Neural progenitor cell (in vitro differentiated cells): ENCODE measurements around the gene PFN1. TPM values are rescaled to one million over a fixed set of nuclear protein-coding genes. Genes with fewer than 3 reads are reported as not detected.

Experiments
- DNase-seq: peaks from one replicate; pipeline ENCODE4 v3.0.0-alpha.2; 2016; ENCODE audit warnings: low spot score
- H2AFZ ChIP-seq: fragments of 200-600 bp; sonication (generic); replicated peaks from 2 replicates; pipeline ENCODE4 v1.6.1; 2016; ENCODE audit warnings: antibody characterized with exemption
- H3F3A ChIP-seq: fragments of 200-600 bp; sonication (generic); 2 replicates; pipeline ENCODE4 v1.6.1; 2016; ENCODE audit warnings: antibody characterized with exemption, low read depth
- H3K27ac ChIP-seq: fragments of 200-600 bp; sonication (generic); 2 replicates; pipeline ENCODE4 v1.5.1; 2016; ENCODE audit warnings: mild to moderate bottlenecking
- H3K27me3 ChIP-seq: fragments of 200-600 bp; sonication (generic); 2 replicates; pipeline ENCODE4 v1.6.1; 2016; ENCODE audit warnings: mild to moderate bottlenecking, moderate library complexity
- H3K36me3 ChIP-seq: fragments of 200-600 bp; sonication (generic); 2 replicates; pipeline ENCODE4 v1.5.1; 2016
- H3K4me1 ChIP-seq: fragments of 200-600 bp; sonication (generic); 2 replicates; pipeline ENCODE4 v1.6.1; 2016; ENCODE audit warnings: mixed run types
- H3K4me2 ChIP-seq: fragments of 200-600 bp; sonication (generic); 2 replicates; pipeline ENCODE4 v1.6.1; 2016
- H3K4me3 ChIP-seq: fragments of 200-600 bp; sonication (generic); 2 replicates; pipeline ENCODE4 v1.5.1; 2016
- H3K79me2 ChIP-seq: fragments of 200-600 bp; sonication (generic); 2 replicates; pipeline ENCODE4 v1.6.1; 2016; ENCODE audit warnings: low read depth
- H3K9ac ChIP-seq: fragments of 200-600 bp; sonication (generic); 2 replicates; pipeline ENCODE4 v1.6.1; 2016
- H3K9me3 ChIP-seq: fragments of 200-600 bp; sonication (generic); 2 replicates; pipeline ENCODE4 v1.5.1; 2016; ENCODE audit warnings: low read depth
- H4K20me1 ChIP-seq: fragments of 200-600 bp; sonication (generic); 2 replicates; pipeline ENCODE4 v1.6.1; 2016; ENCODE audit warnings: low read depth
- H3K27ac Mint-ChIP-seq: 3 replicates; pipeline ENCODE4 v1.8.0; 2021; ENCODE audit warnings: mixed read lengths
- H3K27me3 Mint-ChIP-seq: 2 replicates; pipeline ENCODE4 v1.8.0; 2022; ENCODE audit warnings: low read depth, mild to moderate bottlenecking, inconsistent platforms, moderate library complexity, mixed read lengths; ENCODE audit not compliant: insufficient read depth
- H3K36me3 Mint-ChIP-seq: 3 replicates; pipeline ENCODE4 v1.8.0; 2021; ENCODE audit warnings: mixed read lengths
- H3K4me1 Mint-ChIP-seq: 3 replicates; pipeline ENCODE4 v1.8.0; 2021; ENCODE audit warnings: mixed read lengths
- H3K4me3 Mint-ChIP-seq: 3 replicates; pipeline ENCODE4 v1.8.0; 2021; ENCODE audit warnings: mild to moderate bottlenecking, moderate library complexity, mixed read lengths
- H3K9me3 Mint-ChIP-seq: 3 replicates; pipeline ENCODE4 v1.8.0; 2020; ENCODE audit warnings: mixed read lengths
- CTCF ChIP-seq: fragments of 200-600 bp; sonication (generic); IDR thresholded peaks from 2 replicates; pipeline ENCODE4 v1.5.1; 2017; ENCODE audit warnings: antibody characterized with exemption, mild to moderate bottlenecking
- EZH2 ChIP-seq: fragments of 200-600 bp; sonication (generic); IDR thresholded peaks from 2 replicates; pipeline ENCODE4 v1.6.1; 2017; ENCODE audit warnings: antibody characterized with exemption, mild to moderate bottlenecking, moderate library complexity
- EZH2phosphoT487 ChIP-seq: fragments of 200-600 bp; sonication (generic); IDR thresholded peaks from 2 replicates; pipeline ENCODE4 v1.6.1; 2017; ENCODE audit warnings: antibody characterized with exemption
- total RNA-seq: library from RNA; depleted of rRNA; stranded (reverse); fragments of >200 nt; gene quantifications from 2 replicates; pipeline ENCODE4 v1.2.3, GENCODE V29; 2015; ENCODE audit warnings: low replicate concordance

PFN1 gene
- total RNA-seq, 1 donor from 2014 or later = 203 TPM

- no peak for DNase-seq
- peaks cover 6% of the 10 kb centered on the region for H3K4me1 Mint-ChIP-seq
- H3K27me3 Mint-ChIP-seq = peaks cover 11% of the 10 kb centered on the region
- H3K36me3 ChIP-seq = no peaks in the 10 kb centered on the region
- H2AFZ ChIP-seq = peak overlapping the region; percentile 14
- peaks cover 10% of the 10 kb centered on the region for H3F3A ChIP-seq
- H3K4me1 ChIP-seq = no peaks in the 10 kb centered on the region
- H3K9me3 Mint-ChIP-seq = no peaks in the 10 kb centered on the region
- H3K4me3 ChIP-seq = peak overlapping the region; percentile 43
- H3K9me3 ChIP-seq = no peaks in the 10 kb centered on the region
- no peak overlapping the region for H3K27ac Mint-ChIP-seq
- H3K79me2 ChIP-seq = no peaks in the 10 kb centered on the region
- H4K20me1 ChIP-seq = no peaks in the 10 kb centered on the region
- no peak overlapping the region for H3K9ac ChIP-seq
- peak overlapping the region; percentile 72 for H3K4me2 ChIP-seq
- TF ChIP-seq EZH2 = no peak
- H3K36me3 Mint-ChIP-seq = peaks cover 11% of the 10 kb centered on the region
- peaks cover 21% of the 10 kb centered on the region for H3K27me3 ChIP-seq
- no peak overlapping the region for H3K27ac ChIP-seq
- H3K4me3 Mint-ChIP-seq = no peak overlapping the region
Measured at GRCh38 chr17:4898927-4899326, 49.4 kb downstream of the PFN1 start.

- Histone ChIP-seq H3K4me2 (no peak overlapping the region), H3K9me3 (no peaks in the 10 kb centered on the region), H3K4me3 (no peak overlapping the region), H3K4me1 (no peaks in the 10 kb centered on the region), H3F3A (peaks cover 10% of the 10 kb centered on the region), H3K27me3 (peaks cover 21% of the 10 kb centered on the region), H3K27ac (no peak overlapping the region), H3K9ac (no peak overlapping the region), H3K79me2 (no peaks in the 10 kb centered on the region), H4K20me1 (no peaks in the 10 kb centered on the region), H3K36me3 (no peaks in the 10 kb centered on the region), H2AFZ (no peak overlapping the region)
- no peak for DNase-seq
- TF ChIP-seq EZH2 (no peak), CTCF (no peak), EZH2phosphoT487 (no peak)
- no peak overlapping the region for H3K27ac Mint-ChIP-seq
- H3K4me1 Mint-ChIP-seq = peaks cover 2% of the 10 kb centered on the region
- no peaks in the 10 kb centered on the region for H3K9me3 Mint-ChIP-seq
- peak overlapping the region; percentile 18 for H3K4me3 Mint-ChIP-seq
- H3K27me3 Mint-ChIP-seq = peaks cover 11% of the 10 kb centered on the region
- H3K36me3 Mint-ChIP-seq = peaks cover 11% of the 10 kb centered on the region
Measured at GRCh38 chr17:4898351-4898750, 50.0 kb downstream of the PFN1 start.

GRCh38 chr17:4897785-4898184, 50.5 kb downstream of the PFN1 start:
- Mint-ChIP-seq H3K27ac (no peak overlapping the region), H3K9me3 (no peaks in the 10 kb centered on the region), H3K4me1 (no peaks in the 10 kb centered on the region), H3K36me3 (peaks cover 11% of the 10 kb centered on the region), H3K4me3 (no peak overlapping the region), H3K27me3 (peaks cover 11% of the 10 kb centered on the region)
- no peaks in the 10 kb centered on the region for H3K9me3 ChIP-seq
- H3K27ac ChIP-seq = no peak overlapping the region
- peaks cover 21% of the 10 kb centered on the region for H3K27me3 ChIP-seq
- H4K20me1 ChIP-seq = no peaks in the 10 kb centered on the region
- H3K4me1 ChIP-seq = no peaks in the 10 kb centered on the region
- TF ChIP-seq EZH2phosphoT487 (no peak), CTCF (no peak), EZH2 (no peak)
- peaks cover 10% of the 10 kb centered on the region for H3F3A ChIP-seq
- no peak overlapping the region for H3K4me3 ChIP-seq
- no peak overlapping the region for H2AFZ ChIP-seq
- H3K79me2 ChIP-seq = no peaks in the 10 kb centered on the region
- no peak for DNase-seq
- no peak overlapping the region for H3K9ac ChIP-seq
- H3K36me3 ChIP-seq = no peaks in the 10 kb centered on the region
- no peak overlapping the region for H3K4me2 ChIP-seq

- Mint-ChIP-seq H3K27me3 (peaks cover 11% of the 10 kb centered on the region), H3K4me1 (peaks cover 2% of the 10 kb centered on the region), H3K9me3 (no peaks in the 10 kb centered on the region), H3K27ac (no peak overlapping the region), H3K4me3 (peak overlapping the region; percentile 33), H3K36me3 (peaks cover 11% of the 10 kb centered on the region)
- no peak for TF ChIP-seq EZH2
- TF ChIP-seq CTCF = no peak
- TF ChIP-seq EZH2phosphoT487 = no peak
- H3K27ac ChIP-seq = no peak overlapping the region
- H4K20me1 ChIP-seq = no peaks in the 10 kb centered on the region
- H3K9me3 ChIP-seq = no peaks in the 10 kb centered on the region
- H2AFZ ChIP-seq = no peak overlapping the region
- no peak for DNase-seq
- H3F3A ChIP-seq = peaks cover 10% of the 10 kb centered on the region
- H3K9ac ChIP-seq = no peak overlapping the region
- no peak overlapping the region for H3K4me3 ChIP-seq
- peaks cover 21% of the 10 kb centered on the region for H3K27me3 ChIP-seq
- no peaks in the 10 kb centered on the region for H3K4me1 ChIP-seq
- no peaks in the 10 kb centered on the region for H3K79me2 ChIP-seq
- H3K4me2 ChIP-seq = no peak overlapping the region
- H3K36me3 ChIP-seq = no peaks in the 10 kb centered on the region
Measured at GRCh38 chr17:4897198-4897687, 51.1 kb downstream of the PFN1 start.
